Neuronal stem cell (in vitro differentiated cells): Measurements from ENCODE around the gene HOXB8.

Experiments
- DNase-seq: peaks from one replicate; pipeline ENCODE4 v3.0.0-alpha.2; 2013; ENCODE audit warnings: low spot score
- H2AFZ ChIP-seq: one replicate; pipeline ENCODE4 v1.6.1; 2013; ENCODE audit warnings: mild to moderate bottlenecking, low read length, inconsistent platforms
- H2AK5ac ChIP-seq: 2 replicates; pipeline ENCODE4 v1.6.1; 2013; ENCODE audit warnings: low read depth, mild to moderate bottlenecking, inconsistent platforms, low read length, moderate library complexity, mixed read lengths
- H2BK120ac ChIP-seq: 2 replicates; pipeline ENCODE4 v1.6.1; 2013; ENCODE audit warnings: low read depth, mild to moderate bottlenecking, inconsistent platforms, low read length, moderate library complexity, mixed read lengths
- H2BK12ac ChIP-seq: one replicate; pipeline ENCODE4 v1.6.1; 2013; ENCODE audit warnings: low read length, inconsistent platforms
- H2BK15ac ChIP-seq: 2 replicates; pipeline ENCODE4 v1.6.1; 2013; ENCODE audit warnings: mild to moderate bottlenecking, low read length, inconsistent platforms, mixed read lengths
- H2BK5ac ChIP-seq: one replicate; pipeline ENCODE4 v1.6.1; 2013; ENCODE audit warnings: inconsistent platforms, mild to moderate bottlenecking, low read length, moderate library complexity
- H3K14ac ChIP-seq: one replicate; pipeline ENCODE4 v1.6.1; 2013; ENCODE audit warnings: low read length, inconsistent platforms
- H3K18ac ChIP-seq: 2 replicates; pipeline ENCODE4 v1.6.1; 2013; ENCODE audit warnings: low read length, inconsistent platforms
- H3K23ac ChIP-seq: 2 replicates; pipeline ENCODE4 v1.6.1; 2013; ENCODE audit warnings: low read depth, mild to moderate bottlenecking, mixed read lengths, low read length, inconsistent platforms; ENCODE audit not compliant: poor library complexity
- H3K27ac ChIP-seq: replicated peaks from 3 replicates; pipeline ENCODE4 v1.5.1; 2013; ENCODE audit warnings: low read length, inconsistent platforms
- H3K27me3 ChIP-seq, 3 experiments: 2 replicates each; pipeline ENCODE4 v1.6.1; 2013; ENCODE audit warnings: low read length in 3 of 3, mild to moderate bottlenecking in 2 of 3, inconsistent platforms in 1 of 3, low read depth in 1 of 3, mixed read lengths in 1 of 3, moderate library complexity in 1 of 3; ENCODE audit not compliant: control insufficient read depth in 3 of 3, insufficient read depth in 3 of 3
- H3K36me3 ChIP-seq, 2 donors: replicated peaks in 1 of 2; 2 replicates each; pipeline ENCODE4 v1.6.1; 2013; ENCODE audit warnings: low read length in 2 of 2; ENCODE audit not compliant: control insufficient read depth in 2 of 2, insufficient read depth in 2 of 2
- H3K4ac ChIP-seq: 2 replicates; pipeline ENCODE4 v1.6.1; 2013; ENCODE audit warnings: inconsistent platforms, mild to moderate bottlenecking, low read length, moderate library complexity
- H3K4me1 ChIP-seq, 2 donors: 1 replicate in 1 of 2; 2 replicates in 1 of 2; pipeline ENCODE4 v1.6.1; 2013; ENCODE audit warnings: low read length in 2 of 2, low read depth in 1 of 2; ENCODE audit not compliant: control insufficient read depth in 2 of 2, insufficient read depth in 1 of 2
- H3K4me2 ChIP-seq: one replicate; pipeline ENCODE4 v1.6.1; 2013; ENCODE audit warnings: mild to moderate bottlenecking, low read length, inconsistent platforms; ENCODE audit not compliant: insufficient read depth, poor library complexity, severe bottlenecking
- H3K4me3 ChIP-seq, 2 donors: 2 replicates each; pipeline ENCODE4 v1.5.1; 2013; ENCODE audit warnings: low read length in 2 of 2, mild to moderate bottlenecking in 2 of 2, inconsistent platforms in 1 of 2, moderate library complexity in 1 of 2
- H3K79me1 ChIP-seq: one replicate; pipeline ENCODE4 v1.6.1; 2013; ENCODE audit warnings: low read depth, mild to moderate bottlenecking, inconsistent platforms, low read length, moderate library complexity
- H3K9ac ChIP-seq: one replicate; pipeline ENCODE4 v1.6.1; 2013; ENCODE audit warnings: mild to moderate bottlenecking, low read depth, low read length, inconsistent platforms; ENCODE audit not compliant: poor library complexity
- H3K9me3 ChIP-seq, 2 donors: replicated peaks in 1 of 2; 2 replicates each; pipeline versions ENCODE3 to v1.6.1; 2013; ENCODE audit warnings: low read length in 2 of 2, mild to moderate bottlenecking in 2 of 2, inconsistent platforms in 1 of 2, low read depth in 1 of 2, mixed read lengths in 1 of 2, moderate library complexity in 1 of 2; ENCODE audit not compliant: control insufficient read depth in 2 of 2, insufficient read depth in 1 of 2
- H4K8ac ChIP-seq: one replicate; pipeline ENCODE4 v1.6.1; 2013; ENCODE audit warnings: low read depth, mild to moderate bottlenecking, inconsistent platforms, low read length, moderate library complexity
- H4K91ac ChIP-seq: one replicate; pipeline ENCODE4 v1.6.1; 2013; ENCODE audit warnings: low read length, low read depth, mild to moderate bottlenecking, inconsistent platforms; ENCODE audit not compliant: poor library complexity
- WGBS, 2 donors: extraction: QIAGEN DNeasy Blood & Tissue Kit; methylation state at CpG; one replicate each; pipeline ENCODE4 v1.1.7; 2013; ENCODE audit warnings: missing lambda C conversion rate in 2 of 2, mixed read lengths in 1 of 2; ENCODE audit not compliant: insufficient read length in 2 of 2, insufficient replicate concordance in 1 of 2; ENCODE audit errors: extremely low coverage in 2 of 2; 5-methylcytosine and 5-hydroxymethylcytosine counted together

The HOXB8 gene

GRCh38 chr17:48628649-48629410 is 13.7 kb upstream of the HOXB8 start:
- Histone ChIP-seq H3K14ac (peak overlapping the region; percentile 5), H3K4me1 (peaks cover 0 to 4% of the 10 kb centered on the region in 2 donors), H2AK5ac (no peak overlapping the region), H2BK12ac (no peak overlapping the region), H4K91ac (no peak overlapping the region), H3K9me3 (no peaks in the 10 kb centered on the region), H3K18ac (no peak overlapping the region), H3K23ac (no peak overlapping the region), H2BK120ac (no peak overlapping the region), H3K4me2 (no peak overlapping the region), H3K4ac (no peak overlapping the region), H2BK15ac (no peak overlapping the region), H3K9ac (no peak overlapping the region), H3K36me3 (no peaks in the 10 kb centered on the region), H3K79me1 (no peaks in the 10 kb centered on the region), H3K27me3 (peaks cover 50 to 100% (median 99%) of the 10 kb centered on the region in 3 experiments), H4K8ac (no peak overlapping the region), H3K4me3 (no peak overlapping the region), H3K27ac (no peak overlapping the region), H2BK5ac (no peak overlapping the region), H2AFZ (no peak overlapping the region)
- no peak for DNase-seq
- WGBS, 2 donors, result no CpG with 5 or more reads among the region's 5 CpGs

- Histone ChIP-seq H3K9ac (no peak overlapping the region), H3K4ac (no peak overlapping the region), H3K27me3 (peaks cover 49 to 100% (median 99%) of the 10 kb centered on the region in 3 experiments), H3K27ac (no peak overlapping the region), H3K23ac (no peak overlapping the region), H2BK12ac (no peak overlapping the region), H3K4me2 (no peak overlapping the region), H3K4me3 (no peak overlapping the region), H2AFZ (no peak overlapping the region), H4K8ac (no peak overlapping the region), H3K79me1 (no peaks in the 10 kb centered on the region), H3K4me1 (peaks cover 0 to 4% of the 10 kb centered on the region in 2 donors), H3K18ac (no peak overlapping the region), H2BK5ac (no peak overlapping the region), H4K91ac (no peak overlapping the region), H3K9me3 (no peaks in the 10 kb centered on the region), H3K14ac (no peak overlapping the region), H2BK15ac (no peak overlapping the region), H2AK5ac (no peak overlapping the region), H3K36me3 (no peaks in the 10 kb centered on the region), H2BK120ac (no peak overlapping the region)
- DNase-seq, result no peak
- no CpG with 5 or more reads among the region's 27 CpGs for WGBS, 2 donors
Measured at GRCh38 chr17:48627623-48628521, 12.8 kb upstream of the HOXB8 start.

GRCh38 chr17:48627118-48627597 is 12.1 kb upstream of the HOXB8 start:
- no peak overlapping the region for H3K27ac ChIP-seq
- no peak overlapping the region for H3K18ac ChIP-seq
- no peak overlapping the region for H4K8ac ChIP-seq
- no peak overlapping the region for H3K14ac ChIP-seq
- H2BK15ac ChIP-seq, result no peak overlapping the region
- no peak overlapping the region for H2AFZ ChIP-seq
- no peak overlapping the region for H3K4ac ChIP-seq
- H2BK12ac ChIP-seq, result no peak overlapping the region
- H2BK120ac ChIP-seq, result no peak overlapping the region
- no peak overlapping the region for H2BK5ac ChIP-seq
- no peak overlapping the region for H3K4me2 ChIP-seq
- peaks cover 0 to 2% of the 10 kb centered on the region in 2 donors for H3K9me3 ChIP-seq
- no CpG with 5 or more reads among the region's 5 CpGs for WGBS, 2 donors
- no peak overlapping the region for H4K91ac ChIP-seq
- H3K79me1 ChIP-seq, result no peaks in the 10 kb centered on the region
- H3K9ac ChIP-seq, result no peak overlapping the region
- H3K4me3 ChIP-seq, result no peak overlapping the region
- no peak overlapping the region for H3K23ac ChIP-seq
- no peak overlapping the region for H2AK5ac ChIP-seq
- peaks cover 0 to 4% of the 10 kb centered on the region in 2 donors for H3K4me1 ChIP-seq
- no peaks in the 10 kb centered on the region for H3K36me3 ChIP-seq
- H3K27me3 ChIP-seq, result peaks cover 48 to 100% (median 99%) of the 10 kb centered on the region in 3 experiments
- no peak for DNase-seq
